Suprapubic skin (tissue), 3 donors: ENCODE measurements around the gene ZNF148.

ENCODE experiments used
- CTCF ChIP-seq, 2 donors: fragments of 200-600 bp in 1 of 2; fragments of 450-650 bp in 1 of 2; sonication (generic) in 1 of 2; IDR thresholded peaks; one replicate each; pipeline ENCODE4 v1.5.1; 2016 to 2019; ENCODE audit warnings: antibody characterized with exemption in 2 of 2, mild to moderate bottlenecking in 1 of 2, moderate library complexity in 1 of 2
- POLR2AphosphoS5 ChIP-seq, 3 donors: sonication (generic); formaldehyde crosslinking; IDR thresholded peaks; one replicate each; pipeline ENCODE4 v1.6.1; 2017; ENCODE audit warnings: antibody characterized with exemption in 3 of 3

DNA sequence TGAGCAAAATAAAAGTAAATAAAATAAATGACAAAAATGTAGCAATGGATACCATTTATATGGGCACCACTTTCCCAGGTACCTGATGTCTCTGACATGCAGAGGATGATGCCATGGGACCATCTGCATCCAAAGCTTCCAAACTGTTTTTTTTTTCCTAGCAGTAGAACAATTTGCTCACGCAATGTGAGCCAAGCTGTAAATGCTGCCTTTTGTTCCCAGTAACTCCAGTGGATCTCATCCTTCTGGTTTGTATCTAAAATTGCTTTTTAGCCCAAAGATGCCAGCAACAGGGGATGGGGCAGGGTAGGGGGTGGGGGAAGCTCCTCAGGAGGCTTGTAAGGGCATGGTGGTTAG, 195.3 kb downstream of the ZNF148 start:
- TF ChIP-seq POLR2AphosphoS5 (IDR thresholded peaks at IDR 0.05): no peak
- TF ChIP-seq CTCF (IDR thresholded peaks at IDR 0.05): no peak
